Osteocyte (in vitro differentiated cells): Measurements from ENCODE around the gene MCM3AP. TPM values are rescaled to one million over a fixed set of nuclear protein-coding genes. Genes with fewer than 3 reads are reported as not detected.

Source experiments
- DNase-seq: peaks from one replicate; pipeline ENCODE4 v3.0.0; 2021; ENCODE audit warnings: mixed read lengths; ENCODE audit not compliant: unreplicated experiment; ENCODE audit errors: extremely low spot score
- H3K27ac Mint-ChIP-seq: one replicate; pipeline ENCODE4 v1.8.0; 2021; ENCODE audit warnings: mild to moderate bottlenecking, mixed read lengths; ENCODE audit not compliant: unreplicated experiment
- H3K27me3 Mint-ChIP-seq: one replicate; pipeline ENCODE4 v1.8.0; 2021; ENCODE audit warnings: mixed read lengths; ENCODE audit not compliant: unreplicated experiment
- H3K36me3 Mint-ChIP-seq: one replicate; pipeline ENCODE4 v1.8.0; 2021; ENCODE audit warnings: mixed read lengths; ENCODE audit not compliant: unreplicated experiment
- H3K4me1 Mint-ChIP-seq: one replicate; pipeline ENCODE4 v1.8.0; 2021; ENCODE audit warnings: mixed read lengths; ENCODE audit not compliant: unreplicated experiment
- H3K4me3 Mint-ChIP-seq: one replicate; pipeline ENCODE4 v1.8.0; 2021; ENCODE audit warnings: mild to moderate bottlenecking, moderate library complexity, mixed read lengths; ENCODE audit not compliant: unreplicated experiment
- H3K9me3 Mint-ChIP-seq: one replicate; pipeline ENCODE4 v1.8.0; 2021; ENCODE audit warnings: mixed read lengths; ENCODE audit not compliant: unreplicated experiment
- total RNA-seq: library from RNA; stranded (reverse); gene quantifications from 2 replicates; pipeline ENCODE4 v1.2.1, GENCODE V29; 2021
- TF ChIP-seq, protein P1 (sequence below): fragments of 200-600 bp; sonication (generic); IDR thresholded peaks from 2 replicates; pipeline ENCODE4 v1.5.0; 2021; ENCODE audit warnings: antibody characterized with exemption, mild to moderate bottlenecking, moderate library complexity

MCM3AP gene
- total RNA-seq, 1 donor from 2014 or later, result 105 TPM

DNA sequence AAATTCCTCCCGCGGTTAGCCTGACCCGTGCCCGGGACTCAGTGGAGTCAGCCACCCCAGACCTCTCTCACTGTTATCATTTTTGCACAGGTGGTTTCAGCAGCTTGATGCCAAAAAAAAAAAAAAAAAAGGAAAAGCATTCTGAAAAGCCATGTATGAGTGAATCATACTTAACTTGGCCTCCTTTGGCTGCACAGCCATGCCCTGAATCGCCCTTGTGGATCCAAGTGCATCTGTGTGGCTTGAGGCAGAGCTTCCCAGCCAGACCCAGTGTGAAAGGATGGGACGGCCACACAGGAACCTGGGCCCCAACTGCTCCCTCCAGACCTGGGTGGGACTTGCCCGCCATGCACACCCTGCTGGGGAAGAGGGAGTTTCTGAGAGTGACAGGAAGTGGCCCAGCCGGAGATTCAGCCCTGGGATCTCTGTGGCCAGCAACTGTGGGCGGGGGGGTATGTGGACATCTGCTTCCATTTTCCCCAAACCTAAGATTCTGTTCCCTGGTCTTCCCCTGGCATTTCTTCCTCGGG lies 9.3 kb upstream of the MCM3AP start:
- Mint-ChIP-seq H3K27me3 (no peaks in the 10 kb centered on the region), H3K27ac (peak overlapping the region; percentile 74)
- DNase-seq, result no peak

DNA sequence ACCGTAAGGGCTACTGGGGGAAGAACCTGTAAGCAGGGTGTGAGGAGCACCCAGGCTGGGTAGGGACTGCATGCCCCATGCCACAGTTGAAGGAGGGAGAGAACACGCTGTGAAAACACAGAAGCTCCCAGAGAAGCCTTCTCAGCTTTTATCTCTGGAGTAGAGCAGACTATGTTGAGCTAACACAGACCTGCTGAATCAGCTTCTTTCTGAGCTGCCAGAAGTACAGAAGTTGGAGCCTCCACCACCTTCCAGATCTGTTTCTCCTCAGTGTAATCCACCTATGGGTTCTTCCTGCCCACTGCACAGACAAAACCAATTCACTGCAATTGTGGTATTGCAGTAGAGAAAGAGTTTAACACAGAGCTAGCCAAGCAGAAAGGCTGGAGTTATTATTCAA lies 6.2 kb upstream of the MCM3AP start:
- peaks cover 2% of the 10 kb centered on the region for H3K36me3 Mint-ChIP-seq
- H3K27me3 Mint-ChIP-seq, result no peaks in the 10 kb centered on the region
- TF ChIP-seq, protein P1, sequence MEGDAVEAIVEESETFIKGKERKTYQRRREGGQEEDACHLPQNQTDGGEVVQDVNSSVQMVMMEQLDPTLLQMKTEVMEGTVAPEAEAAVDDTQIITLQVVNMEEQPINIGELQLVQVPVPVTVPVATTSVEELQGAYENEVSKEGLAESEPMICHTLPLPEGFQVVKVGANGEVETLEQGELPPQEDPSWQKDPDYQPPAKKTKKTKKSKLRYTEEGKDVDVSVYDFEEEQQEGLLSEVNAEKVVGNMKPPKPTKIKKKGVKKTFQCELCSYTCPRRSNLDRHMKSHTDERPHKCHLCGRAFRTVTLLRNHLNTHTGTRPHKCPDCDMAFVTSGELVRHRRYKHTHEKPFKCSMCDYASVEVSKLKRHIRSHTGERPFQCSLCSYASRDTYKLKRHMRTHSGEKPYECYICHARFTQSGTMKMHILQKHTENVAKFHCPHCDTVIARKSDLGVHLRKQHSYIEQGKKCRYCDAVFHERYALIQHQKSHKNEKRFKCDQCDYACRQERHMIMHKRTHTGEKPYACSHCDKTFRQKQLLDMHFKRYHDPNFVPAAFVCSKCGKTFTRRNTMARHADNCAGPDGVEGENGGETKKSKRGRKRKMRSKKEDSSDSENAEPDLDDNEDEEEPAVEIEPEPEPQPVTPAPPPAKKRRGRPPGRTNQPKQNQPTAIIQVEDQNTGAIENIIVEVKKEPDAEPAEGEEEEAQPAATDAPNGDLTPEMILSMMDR, result no peak
- no peak for DNase-seq
- H3K4me3 Mint-ChIP-seq, result no peak overlapping the region
- H3K9me3 Mint-ChIP-seq, result no peaks in the 10 kb centered on the region
- no peak overlapping the region for H3K27ac Mint-ChIP-seq
- peaks cover 21% of the 10 kb centered on the region for H3K4me1 Mint-ChIP-seq

More for the DNA sequence above, 9.3 kb upstream of the MCM3AP start:
- Mint-ChIP-seq H3K4me1 (peaks cover 11% of the 10 kb centered on the region), H3K9me3 (no peaks in the 10 kb centered on the region), H3K4me3 (no peak overlapping the region), H3K36me3 (peaks cover 2% of the 10 kb centered on the region)
- TF ChIP-seq, protein P1, result no peak

DNA sequence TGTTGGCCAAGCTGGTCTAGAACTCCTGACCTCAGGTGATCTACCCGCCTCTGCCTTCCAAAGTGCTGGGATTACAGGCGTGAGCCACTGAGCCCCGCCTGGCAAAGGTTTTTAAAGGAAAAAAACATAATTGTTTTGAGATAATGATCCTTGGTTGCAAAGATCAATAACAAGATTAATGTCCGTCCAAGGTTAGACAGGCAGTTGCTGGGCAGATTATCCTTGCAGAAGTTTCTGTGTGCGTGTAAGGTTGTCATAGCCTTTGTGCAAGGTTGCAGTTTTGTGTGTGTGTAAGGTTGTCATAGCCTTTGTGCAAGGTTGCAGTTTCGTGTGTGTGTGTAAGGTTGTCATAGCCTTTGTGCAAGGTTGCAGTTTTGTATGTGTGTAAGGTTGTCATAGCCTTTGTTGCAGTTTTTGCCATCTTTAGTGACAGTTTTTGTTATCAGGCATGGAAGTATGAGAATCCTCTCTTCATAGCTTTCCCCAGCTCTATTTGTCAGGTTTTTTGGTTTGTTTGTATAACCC lies 4.3 kb upstream of the MCM3AP start:
- TF ChIP-seq, protein P1, result no peak
- Mint-ChIP-seq H3K4me3 (no peak overlapping the region), H3K36me3 (peaks cover 2% of the 10 kb centered on the region), H3K27ac (no peak overlapping the region), H3K27me3 (no peaks in the 10 kb centered on the region), H3K9me3 (no peaks in the 10 kb centered on the region), H3K4me1 (peaks cover 22% of the 10 kb centered on the region)
- no peak for DNase-seq

DNA sequence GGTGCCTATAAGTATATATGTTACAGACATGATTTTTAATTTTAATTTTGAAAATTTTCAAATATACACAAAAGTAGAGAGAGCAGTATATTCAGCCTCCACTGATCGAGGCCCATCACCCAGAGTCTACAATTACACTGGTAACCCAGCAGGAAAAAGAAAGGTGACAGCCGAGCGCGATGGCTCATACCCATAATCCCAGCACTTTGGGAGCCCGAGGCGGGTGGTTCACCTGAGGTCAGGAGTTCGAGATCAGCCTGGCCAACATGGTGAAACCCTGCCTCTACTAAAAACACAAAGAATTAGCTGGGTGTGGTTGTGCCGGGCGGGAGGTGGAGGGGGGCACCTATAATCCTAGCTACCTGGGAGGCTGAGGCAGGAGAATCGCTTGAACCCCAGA lies 2.1 kb upstream of the MCM3AP start:
- H3K4me3 Mint-ChIP-seq, result peak overlapping the region; percentile 95
- peaks cover 11% of the 10 kb centered on the region for H3K36me3 Mint-ChIP-seq
- TF ChIP-seq, protein P1, result no peak
- DNase-seq, result no peak
- no peaks in the 10 kb centered on the region for H3K9me3 Mint-ChIP-seq
- H3K27ac Mint-ChIP-seq, result peak overlapping the region; percentile 98
- H3K27me3 Mint-ChIP-seq, result no peaks in the 10 kb centered on the region
- H3K4me1 Mint-ChIP-seq, result peaks cover 38% of the 10 kb centered on the region

DNA sequence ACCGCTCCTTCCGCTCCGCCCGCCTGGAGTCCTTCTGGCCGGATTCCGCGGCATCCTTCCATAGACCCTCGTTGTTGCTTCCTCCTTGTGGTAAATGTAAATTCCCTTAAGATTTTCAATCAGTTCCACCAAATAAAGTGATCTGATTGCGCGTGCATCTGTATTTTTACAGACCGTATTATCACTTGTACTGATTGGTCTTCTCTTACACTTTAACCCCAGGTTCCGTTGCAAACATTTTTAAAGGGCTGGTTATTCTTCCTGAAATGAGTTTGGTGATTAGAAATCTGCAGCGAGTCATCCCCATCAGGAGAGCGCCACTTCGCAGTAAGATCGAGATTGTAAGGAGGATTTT lies 1.2 kb upstream of the MCM3AP start:
- TF ChIP-seq, protein P1, result peak; percentile 5
- peak overlapping the region; percentile 98 for H3K27ac Mint-ChIP-seq
- DNase-seq, result no peak
- H3K4me3 Mint-ChIP-seq, result peak overlapping the region; percentile 95
- H3K27me3 Mint-ChIP-seq, result no peaks in the 10 kb centered on the region
- H3K4me1 Mint-ChIP-seq, result peaks cover 40% of the 10 kb centered on the region
- H3K36me3 Mint-ChIP-seq, result peaks cover 11% of the 10 kb centered on the region
- no peaks in the 10 kb centered on the region for H3K9me3 Mint-ChIP-seq
